ENCODE data around the gene FSTL4. TPM values are rescaled to one million over a fixed set of nuclear protein-coding genes. Genes with fewer than 3 reads are reported as not detected.

FSTL4 gene
- total and polyA plus RNA-seq, 2 of the 4 experiments (the other 2 are of a cell fraction) = 0.18 TPM; not detected in 1

DNA sequence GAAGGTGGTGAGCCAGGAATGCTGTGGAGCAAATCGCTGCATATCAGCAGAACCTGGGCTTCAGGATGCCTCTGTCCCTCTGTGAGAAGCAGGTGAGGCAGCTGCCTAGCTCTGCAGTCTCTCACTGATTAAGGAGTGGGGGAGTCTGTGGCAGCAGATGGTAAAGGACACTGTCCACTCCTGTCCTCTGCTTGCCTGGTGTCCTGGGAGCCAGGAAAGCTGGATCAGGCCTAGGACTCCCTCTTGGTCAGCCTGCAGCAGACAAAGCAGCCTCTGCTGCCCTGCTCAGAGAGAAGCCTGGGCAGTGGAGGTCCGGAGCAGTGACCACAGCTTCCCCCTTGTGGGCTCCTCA is 345.8 kb downstream of the FSTL4 start:
- no peak overlapping the region for H3K14ac ChIP-seq (replicated peaks; ENCODE audit: low read depth, low read length)
- H3K4ac ChIP-seq (ENCODE audit: low read depth, low read length) = no peak overlapping the region
- H2BK120ac ChIP-seq (ENCODE audit: low read depth, low read length) = no peak overlapping the region
- DNase-seq (no peak), ATAC-seq (ENCODE audit: low read depth) (no peak)
- H3K4me1 ChIP-seq (ENCODE audit: control insufficient read depth, insufficient read depth, low read length) = no peaks in the 10 kb centered on the region
- H3K56ac ChIP-seq (ENCODE audit: extremely low read depth, insufficient read depth, low read length) = no peak overlapping the region
- no peak overlapping the region for H2AK5ac ChIP-seq (ENCODE audit: low read depth, low read length)
- no peaks in the 10 kb centered on the region for H4K20me1 ChIP-seq (ENCODE audit: insufficient read depth, low read length)
- H3K23ac ChIP-seq (ENCODE audit: low read depth, low read length) = no peak overlapping the region
- H3K4me2 ChIP-seq (ENCODE audit: low read depth, low read length) = no peak overlapping the region
- no peak overlapping the region for H3K27ac ChIP-seq (ENCODE audit: insufficient read depth, low read length)
- no peak overlapping the region for H2BK20ac ChIP-seq (ENCODE audit: low read depth, low read length)
- CTCF ChIA-PET = no interaction called here
- H4K8ac ChIP-seq (ENCODE audit: low read depth in 2 of 2, low read length in 2 of 2) = no peak overlapping the region
- no peak overlapping the region for H2AK9ac ChIP-seq (replicated peaks; ENCODE audit: low read depth, low read length, poor library complexity)
- POLR2A ChIA-PET (ENCODE audit: unreplicated experiment) = no interaction called here
- no peak overlapping the region for H3K9ac ChIP-seq (ENCODE audit: low read depth, low read length)
- no peaks in the 10 kb centered on the region for H3K9me3 ChIP-seq (ENCODE audit: control insufficient read depth, insufficient read depth, low read length)
- no peaks in the 10 kb centered on the region for H3K79me1 ChIP-seq (ENCODE audit: low read depth in 1 of 2, low read length in 2 of 2)
- no peaks in the 10 kb centered on the region for H3K9me1 ChIP-seq (ENCODE audit: insufficient read depth, low read length)
- H2BK15ac ChIP-seq (ENCODE audit: low read depth, low read length) = no peak overlapping the region
- intact Hi-C loops (cut with micrococcal nuclease) = no loop called here
- dilution Hi-C loops (cut with HindIII; ENCODE audit: low sequenced_read_pairs, unreplicated experiment) = no loop called here
- peaks cover 63% of the 10 kb centered on the region for H3K27me3 ChIP-seq (ENCODE audit: control insufficient read depth, insufficient read depth, low read length)
- no peaks in the 10 kb centered on the region for H3K36me3 ChIP-seq (ENCODE audit: control insufficient read depth, insufficient read depth, low read length)
- no peak overlapping the region for H2BK5ac ChIP-seq (ENCODE audit: low read depth, low read length, poor library complexity, severe bottlenecking)
- H4K5ac ChIP-seq (ENCODE audit: low read depth, low read length) = no peak overlapping the region
- in situ Hi-C loops (cut with MboI; ENCODE audit: low sequenced_read_pairs) = no loop called here
- no peak overlapping the region for H4K91ac ChIP-seq (ENCODE audit: insufficient read depth, low read depth, low read length)
- WGBS, 2 experiments (ENCODE audit: extremely low coverage in 2 of 2, insufficient read length in 1 of 2) = 82% methylated on average over 2 of the region's 2 CpGs; no CpG with 5 or more reads in 1 of the 2 experiments
- no peak overlapping the region for H3K18ac ChIP-seq (ENCODE audit: low read depth, low read length)
- BruUV-seq (replicated peaks) = no TSS peak
- TF ChIP-seq MXI1 (IDR thresholded peaks at IDR 0.05; ENCODE audit: borderline replicate concordance, low read depth, low read length) (no peak), FOS (IDR thresholded peaks at IDR 0.05; ENCODE audit: low read depth, low read length) (no peak), MAZ (IDR thresholded peaks at IDR 0.05; ENCODE audit: borderline replicate concordance, low read depth, low read length) (no peak), BHLHE40 (IDR thresholded peaks at IDR 0.05; ENCODE audit: low read depth, low read length) (no peak), USF2 (IDR thresholded peaks at IDR 0.05; ENCODE audit: low read depth, low read length) (no peak), CEBPB (IDR thresholded peaks at IDR 0.05; ENCODE audit: low read depth, low read length) (no peak), MAFK (IDR thresholded peaks at IDR 0.05; ENCODE audit: low read depth, low read length) (no peak), SMC3 (IDR thresholded peaks at IDR 0.05; ENCODE audit: low read depth, low read length) (no peak), NFE2L2 (IDR thresholded peaks at IDR 0.05; ENCODE audit: low read depth, low read length) (no peak), CHD1 (IDR thresholded peaks at IDR 0.05; ENCODE audit: low read depth, low read length) (no peak), RFX5 (IDR thresholded peaks at IDR 0.05; ENCODE audit: low read depth, low read length) (no peak), POLR2A (IDR thresholded peaks at IDR 0.05; ENCODE audit: low read depth, low read length) (no peak)
- TF ChIP-seq, protein P1, sequence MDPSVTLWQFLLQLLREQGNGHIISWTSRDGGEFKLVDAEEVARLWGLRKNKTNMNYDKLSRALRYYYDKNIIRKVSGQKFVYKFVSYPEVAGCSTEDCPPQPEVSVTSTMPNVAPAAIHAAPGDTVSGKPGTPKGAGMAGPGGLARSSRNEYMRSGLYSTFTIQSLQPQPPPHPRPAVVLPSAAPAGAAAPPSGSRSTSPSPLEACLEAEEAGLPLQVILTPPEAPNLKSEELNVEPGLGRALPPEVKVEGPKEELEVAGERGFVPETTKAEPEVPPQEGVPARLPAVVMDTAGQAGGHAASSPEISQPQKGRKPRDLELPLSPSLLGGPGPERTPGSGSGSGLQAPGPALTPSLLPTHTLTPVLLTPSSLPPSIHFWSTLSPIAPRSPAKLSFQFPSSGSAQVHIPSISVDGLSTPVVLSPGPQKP (IDR thresholded peaks at IDR 0.05; ENCODE audit: borderline replicate concordance, low read depth, low read length) = no peak
- TF ChIP-seq, protein P2, sequence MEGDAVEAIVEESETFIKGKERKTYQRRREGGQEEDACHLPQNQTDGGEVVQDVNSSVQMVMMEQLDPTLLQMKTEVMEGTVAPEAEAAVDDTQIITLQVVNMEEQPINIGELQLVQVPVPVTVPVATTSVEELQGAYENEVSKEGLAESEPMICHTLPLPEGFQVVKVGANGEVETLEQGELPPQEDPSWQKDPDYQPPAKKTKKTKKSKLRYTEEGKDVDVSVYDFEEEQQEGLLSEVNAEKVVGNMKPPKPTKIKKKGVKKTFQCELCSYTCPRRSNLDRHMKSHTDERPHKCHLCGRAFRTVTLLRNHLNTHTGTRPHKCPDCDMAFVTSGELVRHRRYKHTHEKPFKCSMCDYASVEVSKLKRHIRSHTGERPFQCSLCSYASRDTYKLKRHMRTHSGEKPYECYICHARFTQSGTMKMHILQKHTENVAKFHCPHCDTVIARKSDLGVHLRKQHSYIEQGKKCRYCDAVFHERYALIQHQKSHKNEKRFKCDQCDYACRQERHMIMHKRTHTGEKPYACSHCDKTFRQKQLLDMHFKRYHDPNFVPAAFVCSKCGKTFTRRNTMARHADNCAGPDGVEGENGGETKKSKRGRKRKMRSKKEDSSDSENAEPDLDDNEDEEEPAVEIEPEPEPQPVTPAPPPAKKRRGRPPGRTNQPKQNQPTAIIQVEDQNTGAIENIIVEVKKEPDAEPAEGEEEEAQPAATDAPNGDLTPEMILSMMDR (conservative IDR thresholded peaks at IDR 0.05; ENCODE audit: low read depth, low read length) = no peak
- no peak overlapping the region for H3K4me3 ChIP-seq (ENCODE audit: insufficient read depth, low read depth, low read length)
- H2AFZ ChIP-seq (replicated peaks; ENCODE audit: low read length, poor library complexity) = no peak overlapping the region

All from IMR-90 (cell line).